ENCODE results near the gene PDE8B.
A peak's percentile ranks its signal among the peaks of the same experiment; 100 is the strongest.

Gene PDE8B

DNA sequence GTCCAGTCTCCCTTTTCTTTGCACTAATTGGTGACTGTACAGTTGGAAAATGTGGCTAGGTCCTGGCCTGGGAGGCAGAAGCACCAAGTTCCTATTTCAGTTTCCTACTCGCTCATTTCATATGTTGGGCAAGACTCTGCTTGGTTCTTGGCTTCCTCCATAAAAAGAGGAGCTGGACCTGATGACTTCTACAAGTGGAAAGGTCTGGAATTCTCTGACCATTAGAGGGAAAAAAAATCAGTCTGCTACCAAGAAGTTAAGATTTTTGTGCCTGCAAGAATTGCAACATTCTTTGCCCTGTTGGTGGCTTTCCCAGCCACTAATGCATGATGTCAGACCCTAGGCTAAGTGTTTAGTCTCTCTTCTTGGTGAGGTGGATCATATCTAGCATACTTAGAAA lies 190.2 kb downstream of the PDE8B start:
- no peak for FAIRE-seq
- no peak for DNase-seq (ENCODE audit: low spot score)

DNA sequence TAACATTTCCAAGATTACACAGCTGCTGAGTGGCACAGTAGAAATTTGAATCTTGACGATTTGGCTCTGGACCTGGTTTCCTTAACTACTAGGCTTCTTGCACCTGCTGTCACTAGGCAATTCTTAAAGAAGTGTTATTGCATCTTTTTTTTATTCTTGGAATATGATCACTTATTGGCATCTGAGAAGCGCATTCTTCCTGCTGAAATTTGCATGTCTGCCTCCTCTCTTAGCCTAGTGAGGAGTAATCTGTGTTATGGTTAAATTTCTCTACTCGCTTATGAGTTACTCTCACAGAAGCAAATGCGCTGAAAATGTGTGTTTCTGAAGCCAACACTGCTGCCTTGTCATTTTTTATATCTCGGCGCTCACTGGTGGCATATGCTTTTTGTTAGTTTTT lies 192.3 kb downstream of the PDE8B start:
- DNase-seq (ENCODE audit: low spot score) (no peak), FAIRE-seq (no peak)

DNA sequence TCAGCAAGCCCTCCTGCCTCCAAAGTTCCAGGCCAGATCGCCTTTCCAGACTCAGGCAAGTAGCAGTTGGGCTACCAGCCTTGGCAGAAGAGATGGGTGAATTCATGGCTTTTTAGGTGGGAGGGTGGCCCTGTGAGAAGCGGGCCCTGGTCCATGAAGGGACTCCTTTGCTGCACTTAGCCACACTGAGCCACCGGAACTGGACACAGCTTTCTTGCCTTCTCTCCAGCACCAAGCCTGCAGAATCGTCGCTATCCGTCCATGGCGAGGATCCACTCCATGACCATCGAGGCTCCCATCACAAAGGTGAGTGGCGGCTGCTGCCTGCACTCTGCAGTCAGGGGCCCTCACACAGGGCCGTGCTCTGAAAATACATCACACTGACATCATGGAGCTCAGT lies 196.7 kb downstream of the PDE8B start:
- DNase-seq (ENCODE audit: low spot score) (no peak), FAIRE-seq (no peak)

DNA sequence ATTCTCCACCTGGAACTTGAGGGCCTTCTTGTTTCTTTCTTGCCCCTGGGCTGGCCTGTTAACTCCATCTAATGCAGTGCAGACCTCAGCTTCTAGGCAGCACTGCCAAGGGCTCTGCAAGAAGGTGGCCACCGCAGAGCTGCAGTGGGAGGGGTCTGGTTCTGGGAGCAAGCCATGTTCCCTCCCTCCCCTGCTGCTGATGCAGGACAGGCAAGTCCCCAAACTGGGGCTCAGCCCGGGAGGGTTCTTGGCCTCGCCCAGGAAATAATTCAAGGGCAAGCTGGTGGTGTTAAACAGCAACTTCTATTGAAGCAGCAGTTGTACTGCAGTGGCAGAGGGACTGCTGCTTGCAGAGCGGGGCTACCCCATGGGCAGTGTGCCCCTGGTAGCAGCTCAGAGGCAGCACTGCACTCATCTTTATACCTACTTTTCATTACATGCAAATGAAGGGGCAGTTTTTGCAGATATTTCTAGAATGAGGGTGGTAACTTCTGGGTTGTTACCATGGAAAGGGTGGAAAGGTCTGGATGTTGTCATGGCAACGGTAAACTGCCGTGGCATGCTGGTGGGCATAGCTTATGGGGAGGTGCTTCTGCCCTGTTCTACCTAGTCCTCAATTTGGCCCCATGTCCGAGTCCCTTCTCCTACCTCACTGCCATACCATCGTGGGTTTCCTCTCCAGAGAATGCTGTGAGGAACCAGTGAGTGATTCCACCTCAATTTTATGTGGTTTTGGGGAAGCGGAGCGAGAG lies 199.6 kb downstream of the PDE8B start:
- DNase-seq (ENCODE audit: low spot score) (no peak), FAIRE-seq (no peak)

DNA sequence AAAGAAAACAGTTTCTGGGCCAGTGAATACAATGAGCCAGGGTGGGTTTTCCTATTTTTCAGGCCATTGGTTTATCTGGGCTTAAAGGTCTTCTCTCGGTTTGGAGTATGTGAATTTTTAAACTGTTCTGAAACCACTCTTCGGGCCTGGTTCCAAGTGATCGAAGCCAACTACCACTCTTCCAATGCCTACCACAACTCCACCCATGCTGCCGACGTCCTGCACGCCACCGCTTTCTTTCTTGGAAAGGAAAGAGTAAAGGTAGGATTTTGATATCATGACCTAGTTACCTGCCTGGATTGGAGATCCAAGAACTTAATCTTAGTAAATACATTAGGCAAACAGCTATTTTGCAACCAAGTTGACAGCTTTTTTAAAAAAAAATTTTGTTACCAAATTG lies 202.6 kb downstream of the PDE8B start:
- FAIRE-seq (no peak), DNase-seq (ENCODE audit: low spot score) (no peak)

DNA sequence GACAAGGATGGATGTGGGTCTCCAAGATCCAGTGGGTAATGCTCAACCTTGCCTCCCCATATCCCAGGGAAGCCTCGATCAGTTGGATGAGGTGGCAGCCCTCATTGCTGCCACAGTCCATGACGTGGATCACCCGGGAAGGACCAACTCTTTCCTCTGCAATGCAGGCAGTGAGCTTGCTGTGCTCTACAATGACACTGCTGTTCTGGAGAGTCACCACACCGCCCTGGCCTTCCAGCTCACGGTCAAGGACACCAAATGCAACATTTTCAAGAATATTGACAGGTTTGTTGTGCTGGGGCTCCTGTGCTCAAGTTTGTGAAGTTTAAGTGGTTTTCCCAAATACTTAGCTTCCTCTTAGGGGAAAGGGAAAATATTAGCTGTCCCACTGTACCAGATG lies 207.7 kb downstream of the PDE8B start:
- FAIRE-seq (no peak), DNase-seq (ENCODE audit: low spot score) (no peak)

DNA sequence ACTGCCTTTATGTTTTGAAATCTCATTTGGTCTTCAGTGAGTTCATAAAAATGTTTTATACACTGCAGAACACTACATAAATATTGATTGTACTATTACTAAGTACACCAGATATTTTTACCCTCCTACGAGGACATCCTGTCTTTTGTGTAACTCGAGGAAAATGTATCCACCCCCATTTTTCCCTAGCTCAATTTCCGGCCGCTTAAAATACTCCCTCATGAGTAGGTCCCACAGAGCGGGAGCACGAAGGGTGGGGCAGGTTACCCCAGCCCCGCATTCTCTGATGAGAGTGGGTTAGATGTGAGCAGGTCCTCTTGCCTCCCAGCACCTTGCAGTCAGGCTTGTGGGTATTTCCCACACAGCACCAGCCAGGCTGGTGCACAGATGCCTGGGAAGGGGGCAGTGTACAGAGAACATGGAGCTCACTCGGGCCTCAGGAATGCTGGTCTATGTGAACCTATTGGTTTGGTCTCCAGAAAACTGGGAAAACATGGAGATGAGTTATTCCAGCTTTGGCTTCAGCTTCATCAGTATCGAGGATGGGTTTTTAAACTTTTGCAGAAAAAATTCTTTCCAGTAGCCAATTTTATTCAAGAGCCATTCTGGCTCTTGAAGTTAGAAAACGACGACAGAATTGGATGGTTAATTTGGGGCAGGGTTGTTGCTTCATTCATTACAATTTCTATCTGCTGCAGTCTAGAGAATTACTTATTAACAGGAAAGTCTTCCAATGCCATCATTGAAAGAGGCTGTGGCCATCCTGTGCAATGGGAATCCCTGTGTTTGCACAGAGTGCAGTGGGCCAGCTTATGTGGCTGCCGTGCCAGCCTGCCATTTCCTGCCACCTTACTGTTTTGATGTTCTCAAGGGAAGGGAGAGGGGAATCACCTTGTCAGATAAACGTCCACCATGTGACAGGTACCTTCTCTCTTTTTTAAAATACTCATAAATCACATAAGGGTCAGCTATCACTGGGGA lies 208.4 kb downstream of the PDE8B start:
- no peak for DNase-seq (ENCODE audit: low spot score)
- FAIRE-seq, result no peak

DNA sequence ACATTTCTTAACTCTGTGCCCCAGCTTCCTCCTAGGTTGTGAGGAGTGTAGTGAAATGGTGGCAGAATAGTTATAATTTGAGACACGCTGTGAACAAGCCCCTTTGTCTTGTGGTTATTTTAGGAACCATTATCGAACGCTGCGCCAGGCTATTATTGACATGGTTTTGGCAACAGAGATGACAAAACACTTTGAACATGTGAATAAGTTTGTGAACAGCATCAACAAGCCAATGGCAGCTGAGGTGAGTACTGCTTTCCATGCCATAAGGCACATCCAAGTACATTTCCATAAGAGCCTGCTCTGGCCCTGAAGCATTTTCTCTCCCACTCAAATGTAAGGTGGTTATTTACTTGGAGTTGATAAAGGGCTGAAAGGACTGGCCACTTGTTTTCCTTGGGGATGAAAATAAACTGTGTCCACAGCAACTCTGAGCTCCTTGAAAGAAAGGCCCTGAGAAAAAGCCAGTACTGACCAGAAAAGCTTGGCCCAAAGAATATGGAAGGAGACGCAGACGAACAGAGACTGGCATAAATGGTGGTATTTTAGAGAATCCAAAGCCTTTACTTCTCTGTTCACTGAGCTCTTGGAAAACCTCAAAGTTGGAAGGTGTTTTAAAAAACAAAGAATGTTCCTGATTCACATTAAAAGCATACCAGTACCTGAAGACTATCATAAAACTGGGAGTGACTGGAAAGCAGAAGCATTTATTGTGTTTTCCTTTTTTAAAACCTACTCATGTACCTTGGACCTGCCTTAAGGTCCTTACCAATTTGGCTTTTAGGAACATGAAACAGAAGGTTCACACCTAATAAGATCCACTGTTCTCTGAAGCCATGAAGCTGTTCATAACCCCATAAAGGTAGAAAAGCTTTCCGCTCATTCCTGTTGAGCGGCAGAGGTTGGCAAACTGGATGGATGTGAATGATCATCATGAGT lies 209.4 kb downstream of the PDE8B start:
- DNase-seq (ENCODE audit: low spot score), result no peak
- no peak for FAIRE-seq

DNA sequence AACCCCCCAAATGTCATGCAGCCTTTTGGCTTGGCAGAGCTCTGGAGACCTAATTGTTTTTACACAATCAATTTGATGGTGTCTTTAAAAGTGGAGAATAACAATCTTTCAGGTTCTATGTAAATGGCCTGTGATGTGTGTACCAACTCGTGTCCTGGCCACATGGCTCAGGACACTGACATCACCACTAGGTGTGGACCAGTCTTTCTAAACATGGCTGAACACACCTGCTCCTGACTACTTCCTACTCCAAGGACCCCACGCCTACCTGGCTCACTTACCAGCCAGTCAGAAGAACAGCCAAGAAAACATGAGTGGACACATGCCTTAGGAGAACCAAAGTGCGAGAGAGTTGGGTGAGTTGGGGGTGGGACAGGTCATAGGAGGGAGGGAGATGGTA lies 210.5 kb downstream of the PDE8B start:
- DNase-seq (ENCODE audit: low spot score), result no peak
- FAIRE-seq, result no peak

DNA sequence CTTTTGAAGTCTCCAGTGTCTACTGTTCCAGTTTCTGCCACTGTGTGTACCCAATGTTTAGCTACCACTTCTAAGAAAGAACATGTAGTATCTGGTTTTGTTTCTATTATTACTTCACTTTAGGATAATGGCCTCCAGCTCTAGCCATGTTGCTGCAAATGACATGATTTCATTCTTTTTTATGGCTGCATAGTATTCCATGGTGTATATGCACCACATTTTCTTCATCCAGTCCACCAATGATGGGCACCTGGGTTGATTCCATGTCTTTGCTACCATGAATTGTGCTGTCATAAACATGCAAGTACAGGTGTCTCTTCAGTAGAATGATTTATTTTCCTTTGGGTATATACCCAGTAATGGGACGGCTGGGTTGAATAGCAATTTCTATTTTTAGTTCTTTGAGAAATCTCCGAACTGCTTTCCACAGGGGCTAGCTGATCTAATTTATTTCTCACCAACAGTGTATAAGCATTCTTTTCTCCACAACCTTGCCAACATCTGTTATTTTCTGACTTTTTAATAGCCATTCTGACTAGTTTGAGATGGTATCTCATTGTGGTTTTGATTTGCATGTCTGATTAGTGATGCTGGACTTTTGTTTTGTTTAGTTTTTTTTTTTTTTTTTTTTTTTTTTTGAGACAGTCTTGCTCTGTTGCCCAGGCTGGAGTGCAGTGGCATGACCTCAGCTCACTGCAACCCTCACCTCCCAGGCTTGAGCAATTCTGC lies 212.7 kb downstream of the PDE8B start:
- no peak for DNase-seq (ENCODE audit: low spot score)
- no peak for FAIRE-seq

DNA sequence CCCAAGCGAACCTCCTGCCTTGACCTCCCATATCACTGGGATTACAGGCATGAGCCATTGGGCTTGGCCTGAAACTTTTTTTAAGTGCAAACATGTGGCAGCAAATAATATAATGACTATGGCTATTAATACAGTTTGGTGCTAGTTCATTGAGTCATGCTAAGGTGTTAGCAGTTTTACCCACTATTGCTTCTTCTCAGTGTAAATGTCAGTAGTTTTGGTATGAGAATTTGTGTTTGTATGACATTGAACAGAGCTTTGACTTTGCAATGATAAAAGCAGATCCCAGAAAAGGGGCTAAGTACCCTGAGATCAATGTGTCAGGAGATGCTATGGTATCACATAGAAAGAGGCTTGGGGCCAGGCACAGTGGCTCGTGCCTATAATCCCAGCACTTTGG lies 214.4 kb downstream of the PDE8B start:
- no peak for FAIRE-seq
- DNase-seq (ENCODE audit: low spot score), result no peak

DNA sequence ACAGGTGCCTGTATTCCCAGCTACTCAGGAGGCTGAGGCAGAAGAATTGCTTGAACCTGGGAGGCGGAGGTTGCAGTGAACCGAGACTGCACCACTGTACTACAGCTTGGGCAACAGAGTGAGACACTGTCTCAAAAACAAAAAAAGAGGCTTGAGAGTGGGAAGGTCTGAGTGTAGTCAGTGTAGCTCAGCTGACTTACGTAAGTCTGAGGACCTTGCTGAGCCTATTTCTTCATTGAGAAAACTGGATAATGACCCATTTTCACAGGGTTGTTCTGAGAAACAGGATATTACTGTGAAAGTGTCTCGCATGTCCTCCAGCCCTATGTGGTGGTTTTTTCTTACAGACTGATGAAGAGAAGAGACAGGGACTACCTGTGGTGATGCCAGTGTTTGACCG lies 214.9 kb downstream of the PDE8B start:
- no peak for DNase-seq (ENCODE audit: low spot score)
- FAIRE-seq, result no peak

DNA sequence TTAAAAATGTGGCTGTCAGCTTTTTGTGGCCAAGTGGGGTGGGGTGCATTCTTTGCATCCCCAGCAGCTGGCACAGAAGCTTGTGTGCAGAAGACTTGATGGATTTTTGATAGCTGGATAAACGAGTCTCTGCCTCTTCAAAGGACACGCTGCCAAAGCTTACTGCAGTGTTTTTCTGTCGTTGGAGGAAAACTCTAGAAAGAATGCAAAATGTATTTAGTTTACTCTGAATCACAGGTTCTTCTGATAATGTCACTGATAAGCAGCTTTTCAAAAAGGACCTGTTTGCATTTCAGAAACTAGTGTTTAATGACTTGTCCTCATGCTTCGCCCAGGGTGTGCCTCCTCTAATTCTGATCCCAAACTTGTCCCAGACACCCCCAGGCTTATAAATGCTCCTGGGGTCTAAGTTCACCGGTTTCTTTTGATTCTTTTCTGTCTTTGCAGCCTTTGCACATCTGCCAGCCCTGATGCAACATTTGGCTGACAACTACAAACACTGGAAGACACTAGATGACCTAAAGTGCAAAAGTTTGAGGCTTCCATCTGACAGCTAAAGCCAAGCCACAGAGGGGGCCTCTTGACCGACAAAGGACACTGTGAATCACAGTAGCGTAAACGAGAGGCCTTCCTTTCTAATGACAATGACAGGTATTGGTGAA lies 215.6 kb downstream of the PDE8B start:
- no peak for FAIRE-seq
- DNase-seq (ENCODE audit: low spot score), result no peak

DNA sequence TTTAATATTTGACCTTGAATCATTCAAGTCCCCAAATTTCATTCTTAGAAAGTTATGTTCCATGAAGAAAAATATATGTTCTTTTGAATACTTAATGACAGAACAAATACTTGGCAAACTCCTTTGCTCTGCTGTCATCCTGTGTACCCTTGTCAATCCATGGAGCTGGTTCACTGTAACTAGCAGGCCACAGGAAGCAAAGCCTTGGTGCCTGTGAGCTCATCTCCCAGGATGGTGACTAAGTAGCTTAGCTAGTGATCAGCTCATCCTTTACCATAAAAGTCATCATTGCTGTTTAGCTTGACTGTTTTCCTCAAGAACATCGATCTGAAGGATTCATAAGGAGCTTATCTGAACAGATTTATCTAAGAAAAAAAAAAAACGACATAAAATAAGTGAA lies 216.2 kb downstream of the PDE8B start:
- FAIRE-seq, result no peak

DNA sequence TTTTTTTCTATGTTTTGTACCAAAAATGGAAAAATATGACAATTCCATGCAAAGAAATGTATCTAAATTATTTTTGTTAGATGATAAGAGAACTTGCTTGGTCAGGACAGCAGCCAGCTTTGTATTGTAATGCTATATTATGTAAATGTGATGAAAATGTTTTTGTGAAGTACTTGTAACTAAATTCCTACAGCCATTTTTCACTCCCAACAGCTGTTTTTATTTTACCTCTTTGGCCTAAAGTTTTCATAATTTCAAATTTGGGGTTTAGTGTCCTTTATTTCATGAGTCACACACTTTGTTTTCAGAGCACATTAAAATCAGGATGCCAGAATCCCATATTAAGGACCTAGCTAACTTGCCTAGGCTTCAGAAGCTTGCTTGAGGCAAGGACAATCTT lies 217.5 kb downstream of the PDE8B start:
- FAIRE-seq, result no peak
- no peak for DNase-seq (ENCODE audit: low spot score)

More for the DNA sequence above, 216.2 kb downstream of the PDE8B start:
- peak; percentile 29 for DNase-seq (ENCODE audit: low spot score)

DNA sequence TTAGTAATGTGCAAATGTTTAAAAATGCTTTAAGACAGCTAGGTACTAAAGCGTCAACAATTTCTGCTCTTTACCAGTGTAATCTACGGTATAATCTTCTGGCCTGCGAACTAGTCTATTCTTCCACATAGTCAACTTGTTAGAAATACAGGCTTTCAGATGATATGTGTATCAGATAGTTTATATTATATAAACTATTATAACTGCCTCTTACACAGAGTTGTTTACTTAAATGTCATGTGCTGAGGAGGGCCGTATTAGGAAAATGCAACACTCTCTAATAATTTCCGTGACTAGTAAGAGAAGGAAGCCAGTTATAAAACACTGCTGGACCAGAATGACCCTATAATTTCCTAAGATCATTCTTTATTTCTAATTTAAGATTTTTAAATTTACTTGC lies 218.0 kb downstream of the PDE8B start:
- DNase-seq (ENCODE audit: low spot score) (no peak), FAIRE-seq (no peak)

DNA sequence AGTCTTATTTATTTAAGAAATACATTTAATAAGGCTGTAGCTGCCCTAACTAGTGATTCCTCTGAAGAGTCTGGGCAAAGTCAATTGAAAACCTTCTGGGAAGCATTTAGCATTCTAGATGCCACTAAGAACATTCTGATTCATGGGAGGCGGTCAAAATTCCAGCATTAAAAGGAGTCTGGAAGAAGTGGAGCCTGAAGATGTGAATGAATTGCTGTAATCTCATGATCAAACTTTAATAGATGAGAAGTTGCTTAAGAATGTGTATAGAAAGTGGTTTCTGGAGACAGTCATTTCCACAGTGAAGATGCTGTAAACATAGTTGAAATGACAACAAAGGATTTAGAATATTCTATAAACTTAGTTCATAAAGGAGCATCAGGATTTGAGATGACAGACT lies 220.2 kb downstream of the PDE8B start:
- no peak for FAIRE-seq
- no peak for DNase-seq (ENCODE audit: low spot score)

DNA sequence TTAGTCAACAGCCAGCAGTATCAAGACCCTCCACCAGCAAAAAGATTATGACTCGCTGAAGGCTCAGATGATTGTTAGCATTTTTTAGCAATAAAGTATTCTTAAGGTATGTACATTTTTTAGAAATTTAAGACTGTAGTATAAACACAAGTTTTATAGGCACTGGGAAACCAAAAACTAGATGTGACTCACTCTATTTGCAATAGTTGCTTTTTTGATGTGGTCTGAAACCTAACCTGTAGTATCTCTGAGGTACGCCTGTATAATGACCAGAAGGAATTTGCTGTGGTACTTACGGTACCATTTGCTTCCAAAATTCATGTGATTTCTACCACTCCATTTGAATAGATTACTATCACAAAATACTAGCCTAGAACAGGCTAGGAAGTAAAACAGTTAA lies 220.8 kb downstream of the PDE8B start:
- FAIRE-seq, result no peak
- DNase-seq (ENCODE audit: low spot score), result no peak

DNA sequence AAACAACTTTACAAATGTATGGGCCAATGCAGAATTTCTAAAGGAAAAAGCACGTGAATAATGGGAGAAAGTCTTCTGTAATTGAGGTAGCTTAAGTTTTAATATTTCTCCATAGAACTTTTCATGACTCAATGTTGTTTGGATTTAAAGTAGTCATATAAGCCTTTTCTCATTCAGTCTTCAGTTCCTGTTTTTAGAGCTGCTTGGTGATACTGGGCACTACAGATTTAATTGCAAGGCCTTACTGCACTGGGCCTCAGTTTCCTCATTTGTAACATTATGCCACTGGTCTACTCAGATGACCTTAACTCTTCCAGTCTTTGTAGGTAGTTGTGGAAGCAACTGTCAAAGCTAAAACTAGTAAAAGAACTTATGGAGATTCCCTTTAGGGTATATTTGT lies 221.2 kb downstream of the PDE8B start:
- FAIRE-seq (no peak), DNase-seq (ENCODE audit: low spot score) (no peak)

DNA sequence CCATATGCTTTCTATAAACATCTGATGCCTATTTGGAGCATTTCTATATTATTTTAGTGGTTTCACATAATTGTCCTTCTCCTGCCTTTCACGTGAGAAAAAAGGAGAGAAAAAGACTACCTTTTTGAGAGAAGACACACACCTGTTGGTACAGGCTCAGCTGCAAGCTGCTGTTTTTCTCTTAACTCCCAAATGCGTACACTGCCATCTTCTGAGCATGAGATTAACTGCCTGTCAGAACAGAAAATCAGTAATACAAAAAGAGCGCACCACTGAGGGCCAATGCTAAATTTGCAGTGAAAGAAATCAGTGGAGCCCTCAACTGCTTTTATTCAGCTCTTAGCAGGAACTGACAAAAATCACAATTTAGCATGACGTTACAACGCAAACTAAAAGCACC lies 226.7 kb downstream of the PDE8B start:
- FAIRE-seq, result no peak
- no peak for DNase-seq (ENCODE audit: low spot score)
